H1 (cell line): ENCODE data around the gene ANXA1. TPM values are rescaled to one million over a fixed set of nuclear protein-coding genes. Genes with fewer than 3 reads are reported as not detected.

Source experiments
- EP300 ChIP-seq, 2 experiments: IDR thresholded peaks; 1 replicate in 1 of 2; 2 replicates in 1 of 2; pipeline ENCODE4 v1.6.1; 2011 to 2012; ENCODE audit warnings: low read depth in 2 of 2, low read length in 2 of 2, mild to moderate bottlenecking in 2 of 2, borderline replicate concordance in 1 of 2, inconsistent platforms in 1 of 2, moderate library complexity in 1 of 2
- SP2 ChIP-seq: IDR thresholded peaks from 2 replicates; pipeline ENCODE4 v1.6.1; 2012; ENCODE audit warnings: mild to moderate bottlenecking, low read length, inconsistent platforms
- SUZ12 ChIP-seq: fragments of 200-600 bp; sonication (generic); IDR thresholded peaks from 2 replicates; pipeline ENCODE4 v1.6.1; 2012; ENCODE audit warnings: mild to moderate bottlenecking, inconsistent platforms, low read length, moderate library complexity, mixed read lengths
- polyA plus RNA-seq, 7 experiments: library from polyadenylated mRNA; depleted of rRNA in 3 of 7; stranded (reverse) in 5 of 7; unstranded in 2 of 7; fragments of >200 nt in 5 of 7; fragments of 200-250 nt in 2 of 7; gene quantifications; 1 replicate in 5 of 7; 2 replicates in 1 of 7; 4 replicates in 1 of 7; pipeline versions ENCODE4 v1.2.1 to v1.2.3, GENCODE V29; 2011 to 2013; ENCODE audit warnings: missing spikeins in 2 of 7, mixed read lengths in 2 of 7
- total RNA-seq: library from RNA; stranded (reverse); fragmentation: NEBNext Ultra II Directional; extraction: Animal tissue kit (Norgen Biotek cat#: 25700); gene quantifications from 2 replicates; pipeline ENCODE4 v1.2.1, GENCODE V29; 2021

ANXA1 gene
- total and polyA plus RNA-seq, 2 of the 8 experiments (the other 6 are each of a cell fraction or from before 2014, with no cell fraction given): 0.71 to 5.7 TPM

GRCh38 chr9:73138516-73138915 is 13.1 kb upstream of the ANXA1 start (continued):
- TF ChIP-seq SP2: no peak
- no peak for TF ChIP-seq EP300 (IDR thresholded peaks at IDR 0.05; ENCODE audit: borderline replicate concordance in 1 of 2, low read depth in 2 of 2, low read length in 2 of 2)
- no peak for TF ChIP-seq SUZ12
